NCI-H460 (cell line): ENCODE measurements around the gene FTL. TPM values are rescaled to one million over a fixed set of nuclear protein-coding genes. Genes with fewer than 3 reads are reported as not detected.

Experiments used
- DNase-seq: peaks from one replicate; pipeline ENCODE4 v3.0.0-alpha.2; 2016; ENCODE audit warnings: low read depth; ENCODE audit errors: extremely low read depth
- total RNA-seq: library from RNA; depleted of rRNA; stranded (reverse); fragments of >200 nt; shearing (Covaris generic); gene quantifications from 2 replicates; pipeline ENCODE4 v1.2.3, GENCODE V29; 2014

The FTL gene
- total RNA-seq, 1 experiment from 2014 or later, result 10,502 TPM

- no peak for DNase-seq
Observed at GRCh38 chr19:48945415-48945814, 19.7 kb upstream of the FTL start.

GRCh38 chr19:48945817-48946216 lies 19.3 kb upstream of the FTL start:
- DNase-seq, result no peak

- no peak for DNase-seq
Observed at GRCh38 chr19:48946463-48947257, 18.4 kb upstream of the FTL start.

GRCh38 chr19:48947258-48947542 lies 17.9 kb upstream of the FTL start:
- DNase-seq, result no peak

- no peak for DNase-seq
Observed at GRCh38 chr19:48950159-48950558, 14.9 kb upstream of the FTL start.

GRCh38 chr19:48950830-48951519 lies 14.1 kb upstream of the FTL start:
- DNase-seq, result no peak

- DNase-seq, result no peak
Observed at GRCh38 chr19:48953141-48953540, 12.0 kb upstream of the FTL start.

GRCh38 chr19:48953990-48954594 lies 11.0 kb upstream of the FTL start:
- no peak for DNase-seq

GRCh38 chr19:48954595-48955307 lies 10.4 kb upstream of the FTL start, which contains the start of gene BAX:
Gene BAX, plus strand, starts transcription at chr19:48954875. Its CDS starts 54 bp downstream, at chr19:48954929.
- peak; percentile 94 for DNase-seq

GRCh38 chr19:48955308-48955958 lies 9.7 kb upstream of the FTL start:
- no peak for DNase-seq

- DNase-seq, result no peak
Observed at GRCh38 chr19:48958006-48958405, 7.1 kb upstream of the FTL start.

- no peak for DNase-seq
Observed at GRCh38 chr19:48959341-48960239, 5.5 kb upstream of the FTL start.

GRCh38 chr19:48961051-48961649 lies 4.0 kb upstream of the FTL start:
- DNase-seq, result no peak

GRCh38 chr19:48961673-48962028 lies 3.5 kb upstream of the FTL start:
- no peak for DNase-seq

- DNase-seq, result peak; percentile 65
Observed at GRCh38 chr19:48962029-48962848, 2.9 kb upstream of the FTL start.

- DNase-seq, result no peak
Observed at GRCh38 chr19:48962849-48963165, 2.3 kb upstream of the FTL start.

- peak; percentile 65 for DNase-seq
Observed at GRCh38 chr19:48963371-48964204, 1.5 kb upstream of the FTL start.
